ENCODE results near the gene TXNRD2. TPM values are rescaled to one million over a fixed set of nuclear protein-coding genes. Genes with fewer than 3 reads are reported as not detected.

Gene TXNRD2
- total RNA-seq, 1 experiment from 2014 or later: 22.9 TPM

DNA sequence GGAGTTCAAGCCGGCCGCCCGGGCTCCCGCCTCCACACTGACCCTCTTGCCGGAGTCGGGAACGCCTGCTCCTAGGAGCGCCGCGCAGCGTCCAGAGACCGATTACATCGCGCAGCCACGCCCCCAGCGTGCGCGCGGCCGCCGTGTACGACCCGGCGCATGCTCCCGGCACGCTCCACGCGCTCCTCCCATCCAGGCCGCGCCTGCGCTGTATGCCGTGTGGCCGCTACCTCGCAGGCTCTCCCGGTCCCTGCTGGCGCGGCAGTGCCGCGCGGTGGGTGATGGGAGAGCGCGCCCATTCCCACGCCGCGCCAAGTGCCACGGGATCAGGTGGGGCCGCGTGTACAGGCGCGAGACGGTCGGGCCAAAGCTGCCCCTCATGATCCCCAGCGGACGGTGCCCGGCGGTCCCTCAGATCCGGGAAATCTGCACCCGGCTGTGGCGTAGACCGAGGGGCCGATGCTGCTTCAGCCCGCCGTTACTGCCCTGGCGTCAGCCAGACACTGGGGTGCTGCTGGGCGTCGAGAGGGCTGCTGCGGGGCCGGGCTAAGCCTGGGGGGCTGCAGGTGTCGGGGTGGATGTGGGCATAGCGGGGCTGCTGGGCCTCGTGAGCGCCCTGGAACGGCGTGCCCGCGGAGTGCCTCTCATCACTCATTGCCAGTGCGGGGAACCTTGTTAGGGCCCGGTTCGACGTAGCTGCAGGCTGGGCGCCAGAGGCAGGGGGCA is 86.7 kb downstream of the TXNRD2 start, which contains the start of the genes GNB1L and RTL10:
Gene GNB1L, minus strand, starts transcription at position 97 of the 726 bp plus-strand sequence. CDS start 33,519 bp downstream, outside the sequence.
Gene RTL10, minus strand, starts transcription at position 97 of the 726 bp plus-strand sequence. CDS start 2,613 bp downstream, outside the sequence.
- Mint-ChIP-seq H3K27me3 (ENCODE audit: low read depth) (no peaks in the 10 kb centered on the region; the same call in 1 of the 2 replicates), H3K4me3 (peak within 1 kb of the TSS; percentile 90 to 91), H3K9me3 (no peaks in the 10 kb centered on the region), H3K27ac (peak within 1 kb of the TSS in 2 of 3 experiments; percentile 92 to 96; a peak in 5 of 7 replicates), H3K36me3 (ENCODE audit: insufficient read depth in 1 of 3, low read depth in 3 of 3) (peaks cover 27 to 40% (median 36%) of the 10 kb centered on the region in 3 experiments; a peak in 6 of 7 replicates), H3K4me1 (peaks cover 38 to 40% of the 10 kb centered on the region in 2 experiments)
- Histone ChIP-seq H2BK15ac (ENCODE audit: low read depth, low read length) (no peak within 1 kb of the TSS), H3K18ac (ENCODE audit: insufficient read length, low read depth, low read length) (peak within 1 kb of the TSS; percentile 85), H3K9ac (ENCODE audit: extremely low read depth, insufficient read length, low read length) (peak within 1 kb of the TSS; percentile 53), H3K4me1 (ENCODE audit: insufficient read depth, low read length) (no peaks in the 10 kb centered on the region; the same call in 1 of the 2 replicates), H3K56ac (ENCODE audit: insufficient read length, low read depth, low read length) (no peak within 1 kb of the TSS), H3T11ph (ENCODE audit: low read length) (no peak within 1 kb of the TSS), H3K4ac (ENCODE audit: low read depth, low read length) (no peak within 1 kb of the TSS), H4K91ac (ENCODE audit: insufficient read length, low read depth, low read length) (no peak within 1 kb of the TSS), H2AK5ac (ENCODE audit: insufficient read length, low read length) (no peak within 1 kb of the TSS), H4K5ac (ENCODE audit: insufficient read length, low read depth, low read length) (no peak within 1 kb of the TSS), H3K27me3 (ENCODE audit: insufficient read depth, low read length) (no peaks in the 10 kb centered on the region), H3K79me2 (ENCODE audit: insufficient read depth, low read length) (peaks cover 13% of the 10 kb centered on the region; the same call in 1 of the 2 replicates), H3K14ac (ENCODE audit: insufficient read depth, low read length) (peak within 1 kb of the TSS; percentile 85), H2BK20ac (ENCODE audit: low read depth, low read length, poor library complexity, severe bottlenecking) (no peak within 1 kb of the TSS), H4K20me1 (ENCODE audit: control insufficient read depth, insufficient read depth, insufficient read length) (no peaks in the 10 kb centered on the region), H3K23ac (ENCODE audit: insufficient read length, low read depth, low read length) (no peak within 1 kb of the TSS), H2AFZ (ENCODE audit: low read length) (no peak within 1 kb of the TSS), H3K79me1 (ENCODE audit: insufficient read depth, low read depth, low read length, poor library complexity, severe bottlenecking) (peaks cover 10% of the 10 kb centered on the region), H4K8ac (replicated peaks; ENCODE audit: insufficient read length, low read depth, low read length) (no peak within 1 kb of the TSS), H3K9me3 (ENCODE audit: control insufficient read depth, low read depth, low read length) (no peaks in the 10 kb centered on the region), H3K4me2 (ENCODE audit: insufficient read depth, insufficient read length, low read length) (peak within 1 kb of the TSS; percentile 83), H2BK12ac (ENCODE audit: insufficient read length, low read depth, low read length) (no peak within 1 kb of the TSS), H3K23me2 (ENCODE audit: insufficient read length, low read depth, low read length, poor library complexity, severe bottlenecking) (peaks cover 17% of the 10 kb centered on the region), H2BK120ac (ENCODE audit: low read depth, low read length, poor library complexity, severe bottlenecking) (no peak within 1 kb of the TSS), H2BK5ac (ENCODE audit: insufficient read length, low read length) (no peak within 1 kb of the TSS), H3K27ac (ENCODE audit: insufficient read length, low read depth, low read length) (no peak within 1 kb of the TSS)
- TF ChIP-seq, protein P1, sequence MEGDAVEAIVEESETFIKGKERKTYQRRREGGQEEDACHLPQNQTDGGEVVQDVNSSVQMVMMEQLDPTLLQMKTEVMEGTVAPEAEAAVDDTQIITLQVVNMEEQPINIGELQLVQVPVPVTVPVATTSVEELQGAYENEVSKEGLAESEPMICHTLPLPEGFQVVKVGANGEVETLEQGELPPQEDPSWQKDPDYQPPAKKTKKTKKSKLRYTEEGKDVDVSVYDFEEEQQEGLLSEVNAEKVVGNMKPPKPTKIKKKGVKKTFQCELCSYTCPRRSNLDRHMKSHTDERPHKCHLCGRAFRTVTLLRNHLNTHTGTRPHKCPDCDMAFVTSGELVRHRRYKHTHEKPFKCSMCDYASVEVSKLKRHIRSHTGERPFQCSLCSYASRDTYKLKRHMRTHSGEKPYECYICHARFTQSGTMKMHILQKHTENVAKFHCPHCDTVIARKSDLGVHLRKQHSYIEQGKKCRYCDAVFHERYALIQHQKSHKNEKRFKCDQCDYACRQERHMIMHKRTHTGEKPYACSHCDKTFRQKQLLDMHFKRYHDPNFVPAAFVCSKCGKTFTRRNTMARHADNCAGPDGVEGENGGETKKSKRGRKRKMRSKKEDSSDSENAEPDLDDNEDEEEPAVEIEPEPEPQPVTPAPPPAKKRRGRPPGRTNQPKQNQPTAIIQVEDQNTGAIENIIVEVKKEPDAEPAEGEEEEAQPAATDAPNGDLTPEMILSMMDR (conservative IDR thresholded peaks at IDR 0.05): no peak
- peak; percentile 94 for DNase-seq
- no CpG with 5 or more reads among the region's 81 CpGs for WGBS (ENCODE audit: extremely low coverage, insufficient read length, low lambda C conversion rate)
